GM20431 (cell line): ENCODE results near the gene NHERF1.

Source experiments
- in situ Hi-C: fragments of 300-500 bp; cut with MseI, MboI; formaldehyde crosslinking; loops from one replicate; pipeline ENCODE4 v1.15.0; 2020; ENCODE audit warnings: low sequenced_read_pairs; ENCODE audit not compliant: unreplicated experiment

The NHERF1 gene

GRCh38 chr17:74764751-74765286 lies 16.4 kb downstream of the NHERF1 start:
- in situ Hi-C loops, result no loop called here

- in situ Hi-C loops, result no loop called here
These were observed 18.0 kb downstream of the NHERF1 start for GRCh38 chr17:74766413-74766812.

GRCh38 chr17:74767111-74767516 lies 18.7 kb downstream of the NHERF1 start:
- in situ Hi-C loops, result no loop called here

GRCh38 chr17:74768069-74768762 lies 19.8 kb downstream of the NHERF1 start:
- in situ Hi-C loops, result no loop called here

- in situ Hi-C loops, result no loop called here
These were observed 20.3 kb downstream of the NHERF1 start for GRCh38 chr17:74768763-74769114.

- in situ Hi-C loops, result no loop called here
These were observed 20.9 kb downstream of the NHERF1 start for GRCh38 chr17:74769266-74769855.

- in situ Hi-C loops, result no loop called here
These were observed 21.5 kb downstream of the NHERF1 start for GRCh38 chr17:74769856-74770497.

- in situ Hi-C loops, result no loop called here
These were observed 22.3 kb downstream of the NHERF1 start for GRCh38 chr17:74770498-74771318.

- in situ Hi-C loops, result no loop called here
These were observed 23.0 kb downstream of the NHERF1 start for GRCh38 chr17:74771319-74771914.

- in situ Hi-C loops, result no loop called here
These were observed 23.6 kb downstream of the NHERF1 start for GRCh38 chr17:74772053-74772452.

- in situ Hi-C loops, result no loop called here
These were observed 25.0 kb downstream of the NHERF1 start for GRCh38 chr17:74773414-74773813.

GRCh38 chr17:74773871-74774286 lies 25.5 kb downstream of the NHERF1 start:
- in situ Hi-C loops, result no loop called here

GRCh38 chr17:74775409-74776043 lies 27.1 kb downstream of the NHERF1 start:
- in situ Hi-C loops, result no loop called here

GRCh38 chr17:74776044-74776962 lies 27.9 kb downstream of the NHERF1 start, which contains the start of gene NAT9:
TSS of gene NAT9 (minus strand) at chr17:74776345. CDS start at chr17:74775698, 647 bp downstream.
- in situ Hi-C loops, result no loop called here

GRCh38 chr17:74776990-74777389 lies 28.6 kb downstream of the NHERF1 start:
- in situ Hi-C loops, result no loop called here

- in situ Hi-C loops, result no loop called here
These were observed 29.6 kb downstream of the NHERF1 start for GRCh38 chr17:74777901-74778515.

GRCh38 chr17:74778960-74779359 lies 30.5 kb downstream of the NHERF1 start:
- in situ Hi-C loops, result no loop called here

- in situ Hi-C loops, result no loop called here
These were observed 31.1 kb downstream of the NHERF1 start for GRCh38 chr17:74779501-74779900.
